Measurements from ENCODE around the gene FBXW9.

The FBXW9 gene

DNA sequence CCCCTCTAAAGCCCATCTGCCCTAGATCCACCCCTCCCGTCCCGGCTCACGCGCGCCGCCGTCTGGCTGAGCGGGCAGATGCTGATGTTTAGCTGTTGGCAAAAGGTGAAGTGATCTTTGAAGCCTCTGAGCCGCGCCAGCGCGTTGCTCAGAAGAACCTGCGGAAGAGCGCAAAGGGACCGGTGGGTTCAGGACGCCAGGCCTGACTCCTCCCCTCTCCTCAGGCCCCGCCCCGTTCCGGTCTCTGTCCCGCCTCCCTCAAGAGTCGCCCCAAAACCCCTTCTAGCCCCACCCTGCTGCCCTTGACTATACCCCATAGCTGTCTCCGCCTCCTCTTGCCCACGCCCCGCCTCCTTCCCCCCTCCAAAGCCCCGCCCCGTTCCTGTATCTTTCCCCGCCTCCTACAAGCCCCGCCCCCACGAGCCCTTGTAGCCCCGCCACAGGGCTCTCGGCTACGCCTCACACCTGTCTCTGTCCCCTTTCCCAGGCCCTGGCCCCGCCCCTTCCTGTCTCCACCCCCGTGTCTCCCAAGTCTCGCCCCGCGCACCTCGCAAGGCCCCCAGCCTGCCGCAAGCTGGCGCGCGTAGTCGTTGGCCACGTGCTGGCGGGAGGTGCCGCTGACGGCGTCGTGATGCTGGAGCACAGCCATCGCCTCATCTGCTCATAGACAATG, 39.4 kb downstream of the FBXW9 start:
- no peak for TF ChIP-seq GATA3 (IDR thresholded peaks at IDR 0.05; ENCODE audit: low read depth, low read length)

GRCh38 chr19:12655546-12655945, 40.9 kb downstream of the FBXW9 start:
- TF ChIP-seq GATA3 (IDR thresholded peaks at IDR 0.05; ENCODE audit: low read depth, low read length) (no peak), GATA2 (IDR thresholded peaks at IDR 0.05; ENCODE audit: low read depth, low read length) (no peak)

DNA sequence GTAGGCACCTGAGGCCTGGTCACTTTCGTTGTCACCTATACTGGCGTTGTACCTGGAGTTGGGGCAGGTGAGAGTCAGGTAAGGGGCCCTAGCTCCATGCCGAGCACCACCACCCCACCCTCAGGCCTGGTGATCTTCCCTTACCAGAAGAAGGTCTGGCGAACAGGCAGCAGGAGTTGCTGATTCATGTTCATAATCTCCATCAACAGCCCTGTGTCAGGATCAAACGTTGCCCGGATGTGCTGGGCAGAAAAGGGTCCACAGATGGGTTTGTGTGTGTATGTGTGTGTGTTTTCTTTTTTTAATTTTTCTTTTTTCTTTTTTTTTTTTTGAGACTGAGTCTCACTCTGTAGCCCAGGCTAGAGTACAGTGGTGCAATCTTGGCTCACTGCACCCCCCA, 44.2 kb downstream of the FBXW9 start:
- TF ChIP-seq GATA3 (IDR thresholded peaks at IDR 0.05; ENCODE audit: low read depth, low read length), result no peak
- no peak for TF ChIP-seq GATA2 (IDR thresholded peaks at IDR 0.05; ENCODE audit: low read depth, low read length)

DNA sequence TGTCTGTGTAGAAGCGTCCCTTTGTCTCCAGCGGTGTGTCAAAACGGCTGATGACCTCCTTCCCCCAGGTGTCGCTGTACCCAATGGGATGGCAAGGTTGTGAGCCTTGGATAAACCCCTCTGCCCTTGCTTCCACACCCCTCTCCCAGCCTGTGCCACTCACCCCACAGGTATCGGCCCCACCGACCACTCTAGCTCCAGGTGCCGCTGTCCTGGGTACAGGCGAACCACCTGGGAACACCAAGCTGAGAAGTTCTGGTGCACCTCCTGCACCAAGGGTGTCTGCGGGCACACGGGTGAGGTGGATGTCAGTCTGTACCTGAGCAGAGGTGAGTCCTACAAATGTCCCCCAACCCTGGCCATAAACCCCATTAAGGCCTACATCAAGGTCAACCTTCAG, 46.5 kb downstream of the FBXW9 start:
- TF ChIP-seq GATA2 (IDR thresholded peaks at IDR 0.05; ENCODE audit: low read depth, low read length), result no peak
- TF ChIP-seq GATA3 (IDR thresholded peaks at IDR 0.05; ENCODE audit: low read depth, low read length), result no peak

- TF ChIP-seq GATA2 (IDR thresholded peaks at IDR 0.05; ENCODE audit: low read depth, low read length) (no peak), GATA3 (IDR thresholded peaks at IDR 0.05; ENCODE audit: low read depth, low read length) (no peak)
These were observed 48.3 kb downstream of the FBXW9 start for GRCh38 chr19:12648088-12648487.

DNA sequence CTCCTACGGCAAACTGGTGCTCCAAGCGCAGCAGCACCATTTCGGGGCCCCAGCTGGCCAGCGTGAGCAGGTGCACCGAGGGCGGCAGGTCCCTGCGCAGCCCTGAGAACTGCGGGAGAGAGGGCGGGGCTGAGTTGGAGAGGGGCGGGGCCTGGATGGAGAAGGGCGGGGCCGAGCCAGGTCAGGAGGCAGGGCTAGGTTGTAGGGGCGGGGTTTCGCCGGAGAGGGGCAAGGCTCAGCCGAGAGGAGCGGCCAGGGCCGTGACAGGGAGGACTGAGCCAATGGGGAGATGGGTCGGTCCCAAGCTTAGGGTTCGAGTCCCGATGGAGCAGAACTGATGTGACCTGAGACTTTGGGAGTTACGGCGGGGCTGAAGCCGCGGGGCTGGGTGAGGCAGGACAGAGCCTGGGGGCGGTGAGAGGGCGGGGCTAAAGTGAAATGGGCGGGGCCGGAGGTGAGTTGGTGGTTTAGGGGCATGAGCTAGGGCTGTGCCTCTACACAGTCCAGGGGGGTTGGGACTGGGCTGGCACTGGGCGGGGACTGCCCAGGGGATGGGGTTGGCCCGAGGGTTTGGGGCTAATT, 48.9 kb downstream of the FBXW9 start:
- TF ChIP-seq GATA2 (IDR thresholded peaks at IDR 0.05; ENCODE audit: low read depth, low read length), result no peak

DNA sequence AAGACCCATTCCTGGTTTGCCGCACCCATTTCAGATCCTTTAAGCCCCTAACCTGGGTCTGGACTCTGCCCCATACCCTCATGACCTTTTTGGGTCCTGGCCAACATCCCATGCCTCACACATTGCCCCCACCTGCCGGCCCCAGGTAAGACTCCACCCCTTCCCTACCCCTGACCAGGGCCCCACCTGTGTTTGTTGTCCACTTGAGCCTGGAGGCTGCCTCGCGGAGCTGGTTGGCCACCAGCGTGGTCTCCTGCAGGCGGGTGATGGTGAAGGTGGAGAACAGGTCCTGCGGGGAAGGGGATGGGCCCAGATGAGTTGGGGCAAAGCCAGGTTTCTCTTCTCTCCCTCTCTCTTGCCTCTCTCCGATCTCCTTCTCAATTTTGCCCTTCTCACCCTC, 49.4 kb downstream of the FBXW9 start:
- TF ChIP-seq GATA2 (IDR thresholded peaks at IDR 0.05; ENCODE audit: low read depth, low read length) (no peak), GATA3 (IDR thresholded peaks at IDR 0.05; ENCODE audit: low read depth, low read length) (no peak)

DNA sequence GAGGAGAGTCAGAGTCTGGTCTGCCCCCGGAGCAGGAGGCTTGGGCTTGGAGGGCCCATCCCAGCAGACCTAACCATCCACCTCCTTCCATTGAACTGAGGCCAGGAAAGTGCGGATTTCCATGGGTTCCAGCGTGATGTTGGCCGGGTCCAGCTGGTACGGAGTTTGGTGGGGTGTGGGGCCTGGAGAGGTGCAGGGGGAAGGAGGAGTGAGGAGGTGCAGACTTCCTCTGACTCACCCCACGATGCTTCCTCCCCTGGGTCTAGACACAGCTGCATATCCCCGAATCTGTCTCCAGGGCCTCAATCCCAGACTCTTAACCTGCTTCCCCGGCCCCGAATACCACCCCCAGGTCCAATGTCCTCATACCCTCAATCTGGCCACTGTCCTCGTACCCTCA, 49.9 kb downstream of the FBXW9 start:
- TF ChIP-seq GATA2 (IDR thresholded peaks at IDR 0.05; ENCODE audit: low read depth, low read length) (no peak), GATA3 (IDR thresholded peaks at IDR 0.05; ENCODE audit: low read depth, low read length) (no peak)

DNA sequence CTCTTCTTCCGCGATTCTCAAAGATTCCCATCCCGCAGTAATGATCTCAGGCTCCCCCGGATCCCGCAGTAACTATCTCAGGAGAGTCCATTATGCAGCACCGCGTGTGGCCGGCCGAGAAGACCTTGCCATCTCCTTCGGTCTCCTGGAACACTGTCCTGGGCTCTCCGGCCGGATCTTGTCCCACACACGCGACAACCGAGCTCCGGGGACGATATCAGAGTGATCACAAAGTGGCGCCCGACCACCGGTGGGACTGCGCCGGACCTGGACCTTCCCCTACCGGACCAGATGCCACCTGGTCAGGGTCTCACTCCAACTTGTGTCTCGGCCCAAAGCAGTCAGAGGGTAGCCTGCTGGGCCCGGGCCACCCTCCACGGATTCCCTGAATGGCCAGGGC, 53.9 kb downstream of the FBXW9 start:
- TF ChIP-seq GATA3 (IDR thresholded peaks at IDR 0.05; ENCODE audit: low read depth, low read length), result no peak

DNA sequence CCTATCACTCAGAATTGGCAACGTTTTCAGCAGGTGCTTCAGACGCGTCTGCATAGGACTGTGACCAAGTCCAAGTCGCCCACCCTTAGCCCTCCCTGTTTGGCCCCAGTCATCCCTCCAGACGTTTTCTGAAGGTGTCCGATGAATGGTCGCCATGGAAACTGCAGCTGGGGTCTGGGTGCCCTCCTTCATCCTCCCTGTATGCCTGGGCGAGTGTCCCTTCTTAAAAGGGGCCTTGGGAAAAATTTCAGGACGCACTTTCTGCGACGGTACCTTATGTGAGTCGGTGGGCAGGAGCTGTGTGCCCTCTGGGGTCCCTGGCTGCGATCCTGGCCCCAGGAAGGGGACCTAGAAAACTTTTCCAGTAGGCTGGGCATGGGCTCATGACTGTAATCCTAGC, 55.0 kb downstream of the FBXW9 start:
- no peak for TF ChIP-seq GATA3 (IDR thresholded peaks at IDR 0.05; ENCODE audit: low read depth, low read length)
- no peak for TF ChIP-seq GATA2 (IDR thresholded peaks at IDR 0.05; ENCODE audit: low read depth, low read length)

- no peak for TF ChIP-seq GATA2 (IDR thresholded peaks at IDR 0.05; ENCODE audit: low read depth, low read length)
- TF ChIP-seq GATA3 (IDR thresholded peaks at IDR 0.05; ENCODE audit: low read depth, low read length), result no peak
These were observed 56.4 kb downstream of the FBXW9 start for GRCh38 chr19:12639901-12640613.
